HEK293T (cell line): Measurements from ENCODE around the gene DTNB.

Source experiments
- BHLHE40 ChIP-seq: fragments of 450-650 bp; IDR thresholded peaks from 2 replicates; pipeline ENCODE4 v1.6.1; 2016; ENCODE audit warnings: mild to moderate bottlenecking, moderate library complexity, borderline replicate concordance
- FOXM1 ChIP-seq: fragments of 450-650 bp; IDR thresholded peaks from 2 replicates; pipeline ENCODE4 v1.6.1; 2017; ENCODE audit warnings: mild to moderate bottlenecking, borderline replicate concordance
- LEF1 ChIP-seq: fragments of 450-650 bp; IDR thresholded peaks from 2 replicates; pipeline ENCODE4 v1.6.1; 2017; ENCODE audit warnings: mild to moderate bottlenecking, borderline replicate concordance
- PKNOX1 ChIP-seq: fragments of 450-650 bp; IDR thresholded peaks from 2 replicates; pipeline ENCODE4 v1.6.1; 2016
- SUZ12 ChIP-seq: fragments of 450-650 bp; IDR thresholded peaks from 2 replicates; pipeline ENCODE4 v1.6.1; 2016; ENCODE audit warnings: mild to moderate bottlenecking

GRCh38 chr2:25595393-25595792 is 78.0 kb downstream of the DTNB start:
- TF ChIP-seq LEF1 (no peak), SUZ12 (no peak), PKNOX1 (no peak), FOXM1 (no peak), BHLHE40 (no peak)
